IMR-90 (cell line): ENCODE results near the gene GOLGA1. TPM values are rescaled to one million over a fixed set of nuclear protein-coding genes. Genes with fewer than 3 reads are reported as not detected.

Source experiments
- ATAC-seq: fragments of 200-7000 bp; cut with Tn5 transposase; 2 replicates; pipeline ENCODE4 v1.9.1; 2020; ENCODE audit warnings: low read depth, mild to moderate bottlenecking, moderate library complexity
- BruUV-seq: library from RNA; stranded (reverse); fragments of 400-500 nt; replicated peaks from 2 replicates; lab custom pipeline; 2021; lab: Mats Ljungman, UMichigan
- CTCF ChIA-PET: fragments of 300-600 bp; formaldehyde crosslinking; extraction: SDS; loops from one replicate; lab custom pipeline; 2021; ENCODE audit warnings: antibody characterized with exemption; lab: Yijun Ruan, JAX
- POLR2A ChIA-PET: fragments of 300-600 bp; sonication (Branson Sonifier 250); formaldehyde crosslinking; loops from one replicate; lab custom pipeline; 2022; ENCODE audit warnings: antibody characterized with exemption; ENCODE audit not compliant: unreplicated experiment; lab: Charles Lee
- DNase-seq: peaks from one replicate; pipeline ENCODE4 v3.0.0; 2013
- H2AFZ ChIP-seq: replicated peaks from 2 replicates; pipeline ENCODE3; 2013; ENCODE audit warnings: low read length, mild to moderate bottlenecking; ENCODE audit not compliant: poor library complexity
- H2AK5ac ChIP-seq: 2 replicates; pipeline ENCODE4 v1.6.1; 2013; ENCODE audit warnings: low read depth, low read length, inconsistent platforms
- H2AK9ac ChIP-seq: replicated peaks from 2 replicates; pipeline ENCODE3; 2013; ENCODE audit warnings: mild to moderate bottlenecking, low read depth, low read length, moderate library complexity; ENCODE audit not compliant: poor library complexity
- H2BK120ac ChIP-seq: 2 replicates; pipeline ENCODE4 v1.6.1; 2013; ENCODE audit warnings: low read depth, low read length, inconsistent platforms
- H2BK15ac ChIP-seq: 3 replicates; pipeline ENCODE4 v1.6.1; 2013; ENCODE audit warnings: low read depth, low read length, inconsistent platforms
- H2BK20ac ChIP-seq: 2 replicates; pipeline ENCODE4 v1.6.1; 2013; ENCODE audit warnings: low read depth, mild to moderate bottlenecking, inconsistent platforms, low read length, moderate library complexity
- H2BK5ac ChIP-seq: 2 replicates; pipeline ENCODE4 v1.6.1; 2013; ENCODE audit warnings: mild to moderate bottlenecking, low read depth, low read length, inconsistent platforms; ENCODE audit not compliant: poor library complexity, severe bottlenecking
- H3K14ac ChIP-seq: replicated peaks from 2 replicates; pipeline ENCODE4 v1.6.1; 2013; ENCODE audit warnings: low read depth, low read length, inconsistent platforms
- H3K18ac ChIP-seq: 2 replicates; pipeline ENCODE4 v1.6.1; 2013; ENCODE audit warnings: low read depth, low read length, control low read depth
- H3K23ac ChIP-seq: 2 replicates; pipeline ENCODE4 v1.6.1; 2013; ENCODE audit warnings: low read depth, low read length, inconsistent platforms
- H3K27ac ChIP-seq: 2 replicates; pipeline ENCODE4 v1.5.1; 2013; ENCODE audit warnings: mild to moderate bottlenecking, control low read depth, low read length; ENCODE audit not compliant: insufficient read depth
- H3K27me3 ChIP-seq: 2 replicates; pipeline ENCODE4 v1.6.1; 2013; ENCODE audit warnings: low read length; ENCODE audit not compliant: control insufficient read depth, insufficient read depth
- H3K36me3 ChIP-seq: 2 replicates; pipeline ENCODE4 v1.6.1; 2013; ENCODE audit warnings: low read length, mixed read lengths; ENCODE audit not compliant: control insufficient read depth, insufficient read depth
- H3K4ac ChIP-seq: 2 replicates; pipeline ENCODE4 v1.6.1; 2013; ENCODE audit warnings: low read depth, low read length, inconsistent platforms
- H3K4me1 ChIP-seq: 2 replicates; pipeline ENCODE4 v1.6.1; 2013; ENCODE audit warnings: low read length, mixed read lengths; ENCODE audit not compliant: control insufficient read depth, insufficient read depth
- H3K4me2 ChIP-seq: 2 replicates; pipeline ENCODE4 v1.6.1; 2013; ENCODE audit warnings: low read depth, mild to moderate bottlenecking, control low read depth, low read length, moderate library complexity
- H3K4me3 ChIP-seq: 2 replicates; pipeline ENCODE4 v1.5.1; 2013; ENCODE audit warnings: low read depth, mild to moderate bottlenecking, control low read depth, low read length, moderate library complexity; ENCODE audit not compliant: insufficient read depth
- H3K56ac ChIP-seq: 2 replicates; pipeline ENCODE4 v1.6.1; 2013; ENCODE audit warnings: low read length, inconsistent platforms; ENCODE audit not compliant: insufficient read depth; ENCODE audit errors: extremely low read depth
- H3K79me1 ChIP-seq, 2 experiments: 2 replicates each; pipeline ENCODE4 v1.6.1; 2013; ENCODE audit warnings: low read length in 2 of 2, inconsistent platforms in 1 of 2, low read depth in 1 of 2
- H3K9ac ChIP-seq: 2 replicates; pipeline ENCODE4 v1.6.1; 2013; ENCODE audit warnings: low read depth, low read length, control low read depth
- H3K9me1 ChIP-seq: 2 replicates; pipeline ENCODE4 v1.6.1; 2013; ENCODE audit warnings: low read length, inconsistent platforms; ENCODE audit not compliant: insufficient read depth
- H3K9me3 ChIP-seq: 2 replicates; pipeline ENCODE4 v1.6.1; 2013; ENCODE audit warnings: low read length; ENCODE audit not compliant: control insufficient read depth, insufficient read depth
- H4K20me1 ChIP-seq: 2 replicates; pipeline ENCODE4 v1.6.1; 2013; ENCODE audit warnings: low read length, inconsistent platforms; ENCODE audit not compliant: insufficient read depth
- H4K5ac ChIP-seq: 2 replicates; pipeline ENCODE4 v1.6.1; 2013; ENCODE audit warnings: mild to moderate bottlenecking, low read depth, low read length, control low read depth
- H4K8ac ChIP-seq, 2 experiments: 2 replicates each; pipeline ENCODE4 v1.6.1; 2013; ENCODE audit warnings: low read depth in 2 of 2, low read length in 2 of 2, control low read depth in 1 of 2, inconsistent platforms in 1 of 2
- H4K91ac ChIP-seq: 2 replicates; pipeline ENCODE4 v1.6.1; 2013; ENCODE audit warnings: low read depth, low read length, inconsistent platforms; ENCODE audit not compliant: insufficient read depth
- BHLHE40 ChIP-seq: fragments of 150-350 bp; IDR thresholded peaks from 2 replicates; pipeline ENCODE4 v1.6.1; 2016; ENCODE audit warnings: mild to moderate bottlenecking, low read depth, low read length
- CEBPB ChIP-seq: IDR thresholded peaks from 2 replicates; pipeline ENCODE4 v1.6.1; 2012; ENCODE audit warnings: low read depth, low read length, improper control_type of control experiment
- CHD1 ChIP-seq: IDR thresholded peaks from 2 replicates; pipeline ENCODE4 v1.6.1; 2012; ENCODE audit warnings: low read depth, low read length, improper control_type of control experiment
- FOS ChIP-seq: fragments of 150-350 bp; IDR thresholded peaks from 2 replicates; pipeline ENCODE4 v1.6.1; 2016; ENCODE audit warnings: low read depth, low read length
- MAFK ChIP-seq: IDR thresholded peaks from 2 replicates; pipeline ENCODE4 v1.6.1; 2012; ENCODE audit warnings: low read depth, low read length, improper control_type of control experiment
- MAZ ChIP-seq: IDR thresholded peaks from 2 replicates; pipeline ENCODE4 v1.6.1; 2012; ENCODE audit warnings: low read depth, mild to moderate bottlenecking, low read length, improper control_type of control experiment, moderate library complexity, borderline replicate concordance
- MXI1 ChIP-seq: IDR thresholded peaks from 2 replicates; pipeline ENCODE4 v1.6.1; 2012; ENCODE audit warnings: low read depth, mild to moderate bottlenecking, low read length, moderate library complexity, borderline replicate concordance
- NFE2L2 ChIP-seq: fragments of 150-350 bp; IDR thresholded peaks from 2 replicates; pipeline ENCODE4 v1.6.1; 2016; ENCODE audit warnings: low read depth, mild to moderate bottlenecking, low read length
- POLR2A ChIP-seq: IDR thresholded peaks from 2 replicates; pipeline ENCODE4 v1.6.1; 2012; ENCODE audit warnings: mild to moderate bottlenecking, low read depth, low read length
- RAD21 ChIP-seq: IDR thresholded peaks from 2 replicates; pipeline ENCODE4 v1.6.1; 2012; ENCODE audit warnings: low read length, improper control_type of control experiment
- RCOR1 ChIP-seq: IDR thresholded peaks from 2 replicates; pipeline ENCODE4 v1.6.1; 2012; ENCODE audit warnings: mild to moderate bottlenecking, low read length, improper control_type of control experiment; ENCODE audit not compliant: insufficient replicate concordance
- RFX5 ChIP-seq: IDR thresholded peaks from 2 replicates; pipeline ENCODE4 v1.8.0; 2012; ENCODE audit warnings: low read depth, mild to moderate bottlenecking, low read length, moderate library complexity
- SMC3 ChIP-seq: fragments of 150-350 bp; IDR thresholded peaks from 2 replicates; pipeline ENCODE4 v1.6.1; 2016; ENCODE audit warnings: low read depth, mild to moderate bottlenecking, antibody characterized with exemption, low read length, moderate library complexity
- WGBS, 2 experiments: methylation state at CpG; one replicate each; pipeline versions ENCODE4 v1.1.5 to v1.1.7; 2013; ENCODE audit warnings: missing lambda C conversion rate in 2 of 2; ENCODE audit not compliant: insufficient read length in 1 of 2; ENCODE audit errors: extremely low coverage in 2 of 2; 5-methylcytosine and 5-hydroxymethylcytosine counted together
- dilution Hi-C: fragments of 300-500 bp; cut with HindIII; formaldehyde crosslinking; loops from one replicate; pipeline ENCODE4 v1.14.3; 2018; ENCODE audit warnings: low sequenced_read_pairs; ENCODE audit not compliant: unreplicated experiment
- in situ Hi-C: fragments of 300-500 bp; cut with MboI; formaldehyde crosslinking; loops from 3 replicates; pipeline ENCODE4 v1.14.3; 2019; ENCODE audit warnings: low sequenced_read_pairs, inconsistent platforms, mixed read lengths
- intact Hi-C: fragments of 100-400 bp; cut with micrococcal nuclease; formaldehyde crosslinking; loops from 2 replicates; pipeline ENCODE4 v1.10.0; 2022
- polyA plus RNA-seq, 3 experiments: library from polyadenylated mRNA; depleted of rRNA; stranded (reverse); fragments of >200 nt; gene quantifications; 2 replicates each; pipeline ENCODE4 v1.2.3, GENCODE V29; 2012; ENCODE audit warnings: low replicate concordance in 1 of 3
- total RNA-seq: library from RNA; depleted of rRNA; stranded (reverse); fragments of >200 nt; gene quantifications from 2 replicates; pipeline ENCODE4 v1.2.3, GENCODE V29; 2012
- TF ChIP-seq, protein P1 (sequence below): fragments of 150-350 bp; IDR thresholded peaks from 2 replicates; pipeline ENCODE4 v1.6.1; 2017; ENCODE audit warnings: mild to moderate bottlenecking, antibody characterized with exemption, low read length, low read depth

GOLGA1 gene
- total and polyA plus RNA-seq, 2 of the 4 experiments (the other 2 are of a cell fraction) = 10.6 to 12.7 TPM

DNA sequence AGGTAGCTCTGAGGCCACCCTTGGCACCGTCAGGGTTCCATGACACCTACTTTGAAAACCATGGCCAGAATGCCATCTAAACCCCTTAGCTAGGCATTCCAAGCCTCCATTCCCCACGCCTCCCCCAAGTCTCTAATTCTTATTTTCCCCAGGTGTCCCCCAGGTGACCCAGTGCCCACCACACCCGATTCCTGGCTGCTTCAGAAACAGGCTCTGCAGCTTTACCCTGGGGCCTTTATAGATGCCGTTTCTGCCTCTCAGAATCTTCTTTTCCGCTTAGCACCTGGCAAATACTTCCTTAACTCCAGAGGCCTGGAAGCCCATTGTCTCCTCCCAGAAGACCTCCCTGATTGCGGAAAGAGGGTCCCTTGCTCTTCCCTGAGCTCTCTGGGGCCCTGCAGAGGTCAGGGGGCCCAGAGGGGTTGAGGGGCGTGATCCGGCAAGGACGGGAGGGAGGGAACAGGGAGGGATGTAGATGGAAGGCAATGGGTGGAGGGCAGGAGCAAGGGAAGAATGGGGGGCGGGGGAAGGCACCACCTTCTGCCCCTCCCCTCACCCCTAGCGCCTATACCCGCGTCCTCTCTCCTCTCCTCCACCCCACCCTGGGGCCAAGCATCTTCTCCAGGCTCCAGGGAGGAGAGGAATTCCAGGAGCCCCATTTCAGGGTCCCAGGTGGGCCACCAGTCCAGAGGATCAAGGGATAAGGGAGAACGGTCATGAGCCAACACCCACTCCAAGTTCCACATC, 99.6 kb downstream of the GOLGA1 start:
- no peak overlapping the region for H3K4ac ChIP-seq
- in situ Hi-C loops = no loop called here
- H2AK9ac ChIP-seq = no peak overlapping the region
- no peak overlapping the region for H3K9ac ChIP-seq
- no peak overlapping the region for H3K23ac ChIP-seq
- dilution Hi-C loops = no loop called here
- no peaks in the 10 kb centered on the region for H3K79me1 ChIP-seq
- H2AK5ac ChIP-seq = no peak overlapping the region
- H2BK20ac ChIP-seq = no peak overlapping the region
- no peaks in the 10 kb centered on the region for H3K4me1 ChIP-seq
- ATAC-seq (no peak), DNase-seq (no peak)
- no peak overlapping the region for H2BK15ac ChIP-seq
- TF ChIP-seq RAD21 (no peak), POLR2A (no peak), MXI1 (no peak), BHLHE40 (no peak), CEBPB (no peak), FOS (no peak), SMC3 (no peak), CHD1 (no peak), MAZ (no peak), NFE2L2 (no peak), MAFK (no peak), RFX5 (no peak), RCOR1 (no peak)
- TF ChIP-seq, protein P1, sequence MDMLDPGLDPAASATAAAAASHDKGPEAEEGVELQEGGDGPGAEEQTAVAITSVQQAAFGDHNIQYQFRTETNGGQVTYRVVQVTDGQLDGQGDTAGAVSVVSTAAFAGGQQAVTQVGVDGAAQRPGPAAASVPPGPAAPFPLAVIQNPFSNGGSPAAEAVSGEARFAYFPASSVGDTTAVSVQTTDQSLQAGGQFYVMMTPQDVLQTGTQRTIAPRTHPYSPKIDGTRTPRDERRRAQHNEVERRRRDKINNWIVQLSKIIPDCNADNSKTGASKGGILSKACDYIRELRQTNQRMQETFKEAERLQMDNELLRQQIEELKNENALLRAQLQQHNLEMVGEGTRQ = no peak
- no peak overlapping the region for H3K18ac ChIP-seq
- POLR2A ChIA-PET = no interaction called here
- H2AFZ ChIP-seq = no peak overlapping the region
- H3K9me1 ChIP-seq = no peaks in the 10 kb centered on the region
- no peaks in the 10 kb centered on the region for H3K27me3 ChIP-seq
- H3K4me2 ChIP-seq = no peak overlapping the region
- no peak overlapping the region for H2BK120ac ChIP-seq
- H4K8ac ChIP-seq = no peak overlapping the region
- BruUV-seq = no TSS peak
- no peak overlapping the region for H3K27ac ChIP-seq
- H2BK5ac ChIP-seq = no peak overlapping the region
- no peaks in the 10 kb centered on the region for H3K9me3 ChIP-seq
- no peak overlapping the region for H3K14ac ChIP-seq
- CTCF ChIA-PET = interaction anchor here (0.7 to 2.3 kb wide), 5 partner anchors 9 to 69 kb away, joined by 3 to 16 read pairs (median 8); partner anchors contain the start of gene WDR38
- no peak overlapping the region for H4K5ac ChIP-seq
- no peak overlapping the region for H4K91ac ChIP-seq
- WGBS, 2 experiments = 75% methylated on average over 2 of the region's 14 CpGs; no CpG with 5 or more reads in 1 of the 2 experiments
- no peak overlapping the region for H3K56ac ChIP-seq
- no peaks in the 10 kb centered on the region for H4K20me1 ChIP-seq
- intact Hi-C loops = no loop called here
- H3K4me3 ChIP-seq = no peak overlapping the region
- no peaks in the 10 kb centered on the region for H3K36me3 ChIP-seq
